Uterus (tissue), 4 donors: Measurements from ENCODE around the gene MRPL24. TPM values are rescaled to one million over a fixed set of nuclear protein-coding genes. Genes with fewer than 3 reads are reported as not detected.
A peak's percentile ranks its signal among the peaks of the same experiment; 100 is the strongest.
"Not testable (repeated sequence)": the region's sequence is repeated elsewhere in the genome, so short reads cannot be mapped to it uniquely, and the experiment has no call there.

ENCODE experiments used
- DNase-seq, 2 donors: peaks; one replicate each; pipeline ENCODE4 v3.0.0-alpha.2; 2019 to 2020
- H3K27ac ChIP-seq, 2 donors: fragments of 200-600 bp; sonication (generic); 1 replicate in 1 of 2; 2 replicates in 1 of 2; pipeline ENCODE4 v1.5.1; 2016 to 2018
- H3K27me3 ChIP-seq, 2 donors: fragments of 200-600 bp; sonication (generic); one replicate each; pipeline ENCODE4 v1.5.1; 2018 to 2019; ENCODE audit warnings: control low read depth in 1 of 2
- H3K36me3 ChIP-seq, 2 donors: fragments of 200-600 bp; sonication (generic); one replicate each; pipeline ENCODE4 v1.5.1; 2019; ENCODE audit warnings: control low read depth in 1 of 2
- H3K4me1 ChIP-seq, 2 donors: fragments of 200-600 bp; sonication (generic); one replicate each; pipeline ENCODE4 v1.5.1; 2018 to 2019; ENCODE audit warnings: control low read depth in 1 of 2
- H3K4me3 ChIP-seq, 2 donors: fragments of 200-600 bp; sonication (generic); 1 replicate in 1 of 2; 2 replicates in 1 of 2; pipeline ENCODE4 v1.5.1; 2018 to 2019; ENCODE audit warnings: mild to moderate bottlenecking in 1 of 2
- H3K9me3 ChIP-seq, 2 donors: fragments of 200-600 bp; sonication (generic); one replicate each; pipeline ENCODE4 v1.5.1; 2019; ENCODE audit warnings: control low read depth in 1 of 2
- POLR2A ChIP-seq, 2 donors: fragments of 450-650 bp; IDR thresholded peaks; one replicate each; pipeline ENCODE4 v1.6.1; 2016; ENCODE audit warnings: antibody characterized with exemption in 2 of 2, mild to moderate bottlenecking in 1 of 2, moderate library complexity in 1 of 2
- intact Hi-C: fragments of 100-400 bp; cut with DNase I; formaldehyde crosslinking; loops from one replicate; pipeline ENCODE4 v1.15.1; 2023; ENCODE audit warnings: low total_unique reads
- total RNA-seq, 4 donors: library from RNA; depleted of rRNA in 3 of 4; stranded (reverse); fragments of >200 nt in 3 of 4; gene quantifications; one replicate each; pipeline versions ENCODE4 v1.1.0 to v1.2.4, GENCODE V29; 2014 to 2023
- TF ChIP-seq, protein P1 (sequence below), 4 experiments: fragments of 200-600 bp in 2 of 4; fragments of 450-650 bp in 2 of 4; sonication (generic) in 2 of 4; IDR thresholded peaks; one replicate each; pipeline ENCODE4 v1.5.1; 2016 to 2019; ENCODE audit warnings: antibody characterized with exemption in 4 of 4, mild to moderate bottlenecking in 2 of 4, moderate library complexity in 1 of 4
- donor health status: DM: yes; HTN: yes; CAD: no.

The MRPL24 gene
- total RNA-seq, 4 donors from 2014 or later: 8.2 to 58.5 (median 23.8) TPM

DNA sequence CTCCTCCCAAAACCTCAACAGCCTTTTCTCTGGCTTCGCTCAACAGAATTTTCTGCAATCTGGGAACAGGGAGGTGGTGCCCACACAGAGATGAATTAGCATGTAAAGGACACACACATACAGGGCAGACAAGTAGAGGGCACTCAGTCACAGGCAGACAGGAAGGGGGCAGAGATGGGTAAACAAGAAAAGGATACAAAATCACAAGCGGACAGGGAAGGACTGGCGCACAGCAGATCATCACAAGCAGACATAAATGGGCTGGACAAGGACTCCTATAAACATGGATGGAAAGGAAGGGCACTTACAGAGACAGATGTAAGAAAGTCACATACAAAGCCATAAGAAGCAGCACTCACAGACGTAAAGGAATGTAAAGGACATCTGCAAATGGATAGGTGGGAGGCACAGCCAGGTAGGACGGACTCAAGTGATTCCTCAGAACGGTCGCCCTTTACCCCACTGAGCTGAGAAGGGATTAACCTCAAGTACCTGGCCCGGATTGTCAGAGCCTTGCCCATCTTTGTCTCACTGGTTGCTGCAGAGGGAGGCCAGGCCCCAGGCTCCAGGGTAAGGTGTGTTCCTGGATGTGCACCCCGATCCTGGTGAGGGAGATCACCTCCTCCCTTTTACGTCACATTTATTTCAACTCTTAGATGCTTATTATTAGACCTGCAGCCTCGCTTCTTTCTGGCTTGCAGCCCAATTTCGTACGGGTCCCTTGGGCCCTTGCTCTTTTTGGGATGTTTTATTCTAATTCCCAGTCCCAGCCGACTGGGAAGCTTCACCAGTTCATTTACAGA is 25.6 kb upstream of the MRPL24 start:
- Histone ChIP-seq H3K27ac (peak overlapping the region; percentile 90 to 93), H3K36me3 (no peaks in the 10 kb centered on the region), H3K27me3 (no peaks in the 10 kb centered on the region), H3K4me1 (peaks cover 6 to 13% of the 10 kb centered on the region in 2 donors), H3K9me3 (no peaks in the 10 kb centered on the region), H3K4me3 (peak overlapping the region; percentile 50 to 90)
- DNase-seq: no peak
- TF ChIP-seq, protein P1, sequence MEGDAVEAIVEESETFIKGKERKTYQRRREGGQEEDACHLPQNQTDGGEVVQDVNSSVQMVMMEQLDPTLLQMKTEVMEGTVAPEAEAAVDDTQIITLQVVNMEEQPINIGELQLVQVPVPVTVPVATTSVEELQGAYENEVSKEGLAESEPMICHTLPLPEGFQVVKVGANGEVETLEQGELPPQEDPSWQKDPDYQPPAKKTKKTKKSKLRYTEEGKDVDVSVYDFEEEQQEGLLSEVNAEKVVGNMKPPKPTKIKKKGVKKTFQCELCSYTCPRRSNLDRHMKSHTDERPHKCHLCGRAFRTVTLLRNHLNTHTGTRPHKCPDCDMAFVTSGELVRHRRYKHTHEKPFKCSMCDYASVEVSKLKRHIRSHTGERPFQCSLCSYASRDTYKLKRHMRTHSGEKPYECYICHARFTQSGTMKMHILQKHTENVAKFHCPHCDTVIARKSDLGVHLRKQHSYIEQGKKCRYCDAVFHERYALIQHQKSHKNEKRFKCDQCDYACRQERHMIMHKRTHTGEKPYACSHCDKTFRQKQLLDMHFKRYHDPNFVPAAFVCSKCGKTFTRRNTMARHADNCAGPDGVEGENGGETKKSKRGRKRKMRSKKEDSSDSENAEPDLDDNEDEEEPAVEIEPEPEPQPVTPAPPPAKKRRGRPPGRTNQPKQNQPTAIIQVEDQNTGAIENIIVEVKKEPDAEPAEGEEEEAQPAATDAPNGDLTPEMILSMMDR (IDR thresholded peaks at IDR 0.05): no peak
- no peak for TF ChIP-seq POLR2A (IDR thresholded peaks at IDR 0.05)
- intact Hi-C loops: no loop called here

DNA sequence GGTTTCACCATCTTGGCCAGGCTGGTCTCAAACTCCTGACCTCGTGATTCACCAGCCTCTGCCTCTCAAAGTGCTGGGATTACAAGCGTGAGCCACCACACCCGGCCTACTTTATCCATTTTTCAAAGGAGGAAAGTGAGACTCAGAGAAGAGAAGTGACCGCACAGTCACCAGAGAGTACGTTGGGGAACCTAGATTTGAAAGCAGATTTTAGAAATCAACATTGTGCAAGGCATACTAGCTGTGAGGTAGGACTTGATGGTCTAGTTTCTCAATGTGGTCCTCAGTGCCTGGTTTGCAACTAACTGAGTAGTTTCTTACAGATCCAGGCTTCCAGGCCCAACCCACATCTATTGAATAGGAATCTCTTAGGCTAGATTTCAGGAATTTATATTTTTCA is 24.8 kb upstream of the MRPL24 start:
- intact Hi-C loops: no loop called here
- Histone ChIP-seq H3K4me3 (no peak overlapping the region), H3K27ac (no peak overlapping the region), H3K27me3 (no peaks in the 10 kb centered on the region), H3K36me3 (no peaks in the 10 kb centered on the region), H3K9me3 (no peaks in the 10 kb centered on the region), H3K4me1 (peaks cover 6 to 13% of the 10 kb centered on the region in 2 donors)
- TF ChIP-seq POLR2A (IDR thresholded peaks at IDR 0.05): no peak
- TF ChIP-seq, protein P1 (IDR thresholded peaks at IDR 0.05): no peak
- DNase-seq: no peak

DNA sequence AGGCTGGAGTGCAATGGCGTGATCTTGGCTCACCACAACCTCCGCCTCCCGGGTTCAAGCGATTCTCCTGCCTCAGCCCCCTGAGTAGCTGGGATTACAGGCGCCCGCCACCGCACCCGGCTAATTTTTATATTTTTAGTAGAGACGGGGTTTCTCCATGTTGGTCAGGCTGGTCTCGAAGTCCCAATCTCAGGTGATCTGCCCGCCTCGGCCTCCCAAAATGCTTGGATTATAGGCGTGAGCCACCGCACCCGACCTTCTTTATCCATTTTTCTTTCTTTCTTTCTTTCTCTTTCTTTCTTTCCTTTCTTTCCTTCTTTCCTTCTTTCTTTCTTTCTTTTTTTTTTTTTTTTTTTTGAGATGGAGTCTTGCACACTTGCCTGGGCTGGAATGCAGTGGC is 24.2 kb upstream of the MRPL24 start:
- H3K4me1 ChIP-seq: peaks cover 6 to 11% of the 10 kb centered on the region in 2 donors
- H3K27ac ChIP-seq, H3K27me3 ChIP-seq, H3K9me3 ChIP-seq, DNase-seq, H3K4me3 ChIP-seq, H3K36me3 ChIP-seq, intact Hi-C loops: not testable (repeated sequence)

DNA sequence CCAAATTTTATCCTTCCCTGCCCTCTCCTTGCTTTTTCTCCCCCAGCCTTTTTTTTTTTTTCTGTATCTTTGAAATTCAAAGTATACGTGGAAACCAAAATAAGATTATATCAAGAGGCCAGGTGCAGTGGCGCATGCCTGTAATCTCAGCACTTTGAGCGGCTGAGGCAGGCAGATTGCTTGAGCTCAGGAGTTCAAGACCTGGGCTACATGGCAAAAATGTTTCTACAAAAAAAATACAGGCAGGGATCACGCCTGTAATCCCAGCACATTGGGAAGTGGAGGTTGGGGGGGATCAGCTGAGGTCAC is 19.9 kb upstream of the MRPL24 start:
- Histone ChIP-seq H3K9me3 (no peaks in the 10 kb centered on the region), H3K36me3 (no peaks in the 10 kb centered on the region), H3K4me1 (peaks cover 0 to under 1% of the 10 kb centered on the region in 2 donors), H3K27me3 (no peaks in the 10 kb centered on the region), H3K27ac (no peak overlapping the region), H3K4me3 (no peak overlapping the region)
- intact Hi-C loops: no loop called here
- TF ChIP-seq, protein P1 (IDR thresholded peaks at IDR 0.05): no peak
- TF ChIP-seq POLR2A (IDR thresholded peaks at IDR 0.05): no peak
- DNase-seq: no peak

DNA sequence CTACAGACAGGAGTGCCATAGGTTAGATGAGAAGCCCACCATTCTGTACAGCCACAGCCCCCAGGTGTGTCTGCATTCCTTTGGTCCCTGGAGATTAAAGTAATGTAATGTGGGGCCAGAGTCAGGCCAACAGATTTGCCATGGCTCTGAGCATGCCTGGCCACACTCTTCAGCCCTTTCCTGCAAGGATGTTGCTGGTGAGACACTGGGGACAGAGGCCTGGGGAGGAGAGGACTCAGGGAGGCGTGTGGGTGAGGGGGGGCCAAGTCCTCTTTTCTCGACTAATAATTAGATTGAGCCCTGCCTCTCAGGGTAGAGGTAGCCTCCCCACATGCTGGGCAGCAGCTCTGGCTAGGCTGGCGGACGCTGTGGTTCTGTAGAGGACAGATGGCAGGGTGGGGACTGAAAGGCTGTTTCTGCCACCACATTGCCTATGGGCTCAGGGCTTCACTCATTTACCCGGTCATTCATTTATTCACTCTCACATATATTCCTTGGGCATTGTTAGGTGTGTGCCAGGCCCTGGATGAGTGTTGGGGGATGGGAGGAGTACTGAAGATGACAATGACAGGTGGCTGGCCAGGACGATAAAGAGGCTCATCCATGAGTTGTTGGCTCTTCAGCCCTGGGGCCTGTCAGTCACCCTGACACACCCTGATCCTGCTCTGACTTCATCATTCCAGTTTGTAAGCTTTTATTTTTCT is 19.4 kb upstream of the MRPL24 start:
- H3K4me3 ChIP-seq: no peak overlapping the region
- intact Hi-C loops: no loop called here
- H3K4me1 ChIP-seq: no peaks in the 10 kb centered on the region
- TF ChIP-seq, protein P1 (IDR thresholded peaks at IDR 0.05): no peak
- TF ChIP-seq POLR2A (IDR thresholded peaks at IDR 0.05): no peak
- H3K9me3 ChIP-seq: no peaks in the 10 kb centered on the region
- no peak for DNase-seq
- no peaks in the 10 kb centered on the region for H3K27me3 ChIP-seq
- H3K36me3 ChIP-seq: no peaks in the 10 kb centered on the region
- no peak overlapping the region for H3K27ac ChIP-seq

DNA sequence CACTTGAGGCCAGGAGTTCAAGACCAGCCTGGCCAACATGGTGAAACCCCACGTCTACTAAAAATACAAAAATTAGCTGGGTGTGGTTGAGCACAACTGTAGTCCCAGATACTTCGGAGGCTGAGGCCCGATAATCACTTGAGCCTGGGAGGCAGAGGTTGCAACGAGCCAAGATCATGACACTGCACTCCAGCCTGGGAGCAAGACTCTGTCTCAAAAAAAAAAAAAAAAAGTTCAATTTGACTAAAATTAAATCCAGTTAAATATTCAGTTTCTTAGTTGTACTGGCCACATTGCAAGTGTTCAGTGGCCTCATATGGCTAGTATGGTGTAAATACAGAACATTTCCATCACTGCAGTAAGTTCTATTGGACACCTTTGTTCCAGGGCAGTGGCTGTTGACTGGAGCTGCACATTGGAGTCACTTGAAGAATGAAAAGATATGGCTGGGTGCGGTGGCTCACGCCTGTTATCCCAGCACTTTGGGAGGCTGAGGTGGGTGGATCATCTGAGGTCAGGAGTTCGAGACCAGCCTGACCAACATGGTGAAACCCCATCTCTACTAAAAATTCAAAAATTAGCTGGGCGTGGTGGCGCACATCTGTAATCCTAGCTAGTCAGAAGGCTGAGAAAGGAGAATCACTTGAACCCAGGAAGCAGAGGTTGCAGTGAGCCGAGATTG is 16.8 kb upstream of the MRPL24 start:
- H3K4me3 ChIP-seq, H3K36me3 ChIP-seq, H3K27me3 ChIP-seq, H3K4me1 ChIP-seq, DNase-seq, H3K27ac ChIP-seq, H3K9me3 ChIP-seq, intact Hi-C loops: not testable (repeated sequence)
